Upper lobe of right lung (tissue), 1 donor: Measurements from ENCODE around the gene CBR3. TPM values are rescaled to one million over a fixed set of nuclear protein-coding genes. Genes with fewer than 3 reads are reported as not detected.
A peak's percentile ranks its signal among the peaks of the same experiment; 100 is the strongest.

Experiments
- ATAC-seq: fragments of 200-7000 bp; cut with Tn5 transposase; one replicate; pipeline ENCODE4 v1.9.1; 2020; ENCODE audit warnings: mild to moderate bottlenecking, moderate library complexity
- DNase-seq: peaks from one replicate; pipeline ENCODE4 v3.0.0-alpha.2; 2020
- H3K27ac ChIP-seq: fragments of 200-600 bp; one replicate; pipeline ENCODE4 v1.8.0; 2022
- H3K27me3 ChIP-seq: fragments of 200-600 bp; one replicate; pipeline ENCODE4 v1.8.0; 2022; ENCODE audit warnings: mild to moderate bottlenecking
- H3K36me3 ChIP-seq: fragments of 200-600 bp; one replicate; pipeline ENCODE4 v1.8.0; 2022
- H3K4me1 ChIP-seq: fragments of 200-600 bp; one replicate; pipeline ENCODE4 v1.8.0; 2022
- H3K4me3 ChIP-seq: fragments of 200-600 bp; one replicate; pipeline ENCODE4 v1.8.0; 2022; ENCODE audit warnings: mild to moderate bottlenecking
- H3K9me3 ChIP-seq: fragments of 200-600 bp; one replicate; pipeline ENCODE4 v1.8.0; 2022
- intact Hi-C: fragments of 100-400 bp; cut with DNase I; formaldehyde crosslinking; loops from one replicate; pipeline ENCODE4 v1.11.0; 2022
- total RNA-seq: library from RNA; stranded (reverse); fragmentation: NEBNext Ultra II Directional; extraction: Animal tissue kit (Norgen Biotek cat#: 25700); gene quantifications from one replicate; pipeline ENCODE4 v1.2.1, GENCODE V29; 2021
- TF ChIP-seq, protein P1 (sequence below): fragments of 200-600 bp; IDR thresholded peaks from one replicate; pipeline ENCODE4 v1.8.0; 2022; ENCODE audit warnings: antibody characterized with exemption
- donor health status: DM: no; HTN: yes; CAD: no; lungs with severe emphysema.

Gene CBR3
- total RNA-seq, 1 donor from 2014 or later: 4.1 TPM

DNA sequence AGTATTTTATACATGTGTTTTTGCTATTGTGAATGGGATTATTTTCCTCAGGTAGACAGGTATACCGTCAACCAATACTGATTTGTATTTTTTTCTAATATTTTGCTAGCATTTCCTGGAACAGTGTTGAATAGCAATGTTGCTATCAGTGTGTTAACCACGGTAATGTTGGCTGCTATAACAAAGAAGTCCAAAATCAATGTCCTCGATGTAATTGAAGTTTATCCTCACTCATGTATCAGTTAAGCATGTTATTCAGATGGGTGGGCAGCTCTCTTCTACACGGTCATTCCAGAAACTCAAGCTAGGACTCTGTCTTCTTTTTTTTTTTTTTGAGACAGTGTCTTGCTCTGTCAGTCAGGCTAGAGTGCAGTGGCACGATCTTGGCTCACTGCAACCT, 46.1 kb downstream of the CBR3 start:
- no peaks in the 10 kb centered on the region for H3K36me3 ChIP-seq
- ATAC-seq (no peak), DNase-seq (no peak)
- no peaks in the 10 kb centered on the region for H3K27me3 ChIP-seq
- no peak overlapping the region for H3K4me3 ChIP-seq
- no peaks in the 10 kb centered on the region for H3K4me1 ChIP-seq
- intact Hi-C loops: no loop called here
- TF ChIP-seq, protein P1, sequence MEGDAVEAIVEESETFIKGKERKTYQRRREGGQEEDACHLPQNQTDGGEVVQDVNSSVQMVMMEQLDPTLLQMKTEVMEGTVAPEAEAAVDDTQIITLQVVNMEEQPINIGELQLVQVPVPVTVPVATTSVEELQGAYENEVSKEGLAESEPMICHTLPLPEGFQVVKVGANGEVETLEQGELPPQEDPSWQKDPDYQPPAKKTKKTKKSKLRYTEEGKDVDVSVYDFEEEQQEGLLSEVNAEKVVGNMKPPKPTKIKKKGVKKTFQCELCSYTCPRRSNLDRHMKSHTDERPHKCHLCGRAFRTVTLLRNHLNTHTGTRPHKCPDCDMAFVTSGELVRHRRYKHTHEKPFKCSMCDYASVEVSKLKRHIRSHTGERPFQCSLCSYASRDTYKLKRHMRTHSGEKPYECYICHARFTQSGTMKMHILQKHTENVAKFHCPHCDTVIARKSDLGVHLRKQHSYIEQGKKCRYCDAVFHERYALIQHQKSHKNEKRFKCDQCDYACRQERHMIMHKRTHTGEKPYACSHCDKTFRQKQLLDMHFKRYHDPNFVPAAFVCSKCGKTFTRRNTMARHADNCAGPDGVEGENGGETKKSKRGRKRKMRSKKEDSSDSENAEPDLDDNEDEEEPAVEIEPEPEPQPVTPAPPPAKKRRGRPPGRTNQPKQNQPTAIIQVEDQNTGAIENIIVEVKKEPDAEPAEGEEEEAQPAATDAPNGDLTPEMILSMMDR: no peak
- H3K9me3 ChIP-seq: no peaks in the 10 kb centered on the region
- H3K27ac ChIP-seq: no peak overlapping the region

DNA sequence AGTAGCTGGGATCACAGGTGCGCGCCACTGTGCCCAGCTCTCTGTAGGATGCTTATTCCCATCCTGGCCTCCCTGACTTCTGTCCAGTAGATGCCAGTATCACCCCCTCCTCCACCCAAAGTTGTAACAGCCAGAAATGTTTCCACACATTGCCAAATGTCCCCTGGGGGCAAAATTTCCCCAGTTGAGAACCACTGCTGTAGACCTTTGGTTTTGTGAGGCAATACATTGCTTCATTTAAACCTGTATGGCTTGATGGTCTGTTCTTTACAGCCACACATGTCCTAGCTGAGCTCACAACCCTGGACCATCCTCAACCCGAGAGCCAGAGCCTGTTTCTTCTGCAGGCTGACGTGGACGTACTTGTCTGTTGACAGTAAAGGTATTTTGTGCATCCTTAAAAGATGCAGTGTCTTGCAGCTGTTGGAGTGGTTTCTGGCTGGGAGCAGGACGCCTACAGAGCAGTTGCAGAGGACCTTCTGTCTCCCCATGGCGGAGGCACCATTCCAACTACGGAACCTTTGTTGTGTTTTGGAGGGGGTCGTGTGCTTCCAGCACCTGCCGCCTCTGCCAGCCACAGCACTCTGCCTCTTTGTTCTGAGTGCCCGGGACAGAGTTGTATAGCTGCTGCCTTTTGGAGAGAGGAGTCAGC, 48.4 kb downstream of the CBR3 start:
- Histone ChIP-seq H3K4me3 (no peak overlapping the region), H3K27ac (no peak overlapping the region), H3K36me3 (no peaks in the 10 kb centered on the region), H3K27me3 (no peaks in the 10 kb centered on the region), H3K4me1 (no peaks in the 10 kb centered on the region), H3K9me3 (no peaks in the 10 kb centered on the region)
- DNase-seq (no peak), ATAC-seq (no peak)
- intact Hi-C loops: no loop called here
- TF ChIP-seq, protein P1: no peak

DNA sequence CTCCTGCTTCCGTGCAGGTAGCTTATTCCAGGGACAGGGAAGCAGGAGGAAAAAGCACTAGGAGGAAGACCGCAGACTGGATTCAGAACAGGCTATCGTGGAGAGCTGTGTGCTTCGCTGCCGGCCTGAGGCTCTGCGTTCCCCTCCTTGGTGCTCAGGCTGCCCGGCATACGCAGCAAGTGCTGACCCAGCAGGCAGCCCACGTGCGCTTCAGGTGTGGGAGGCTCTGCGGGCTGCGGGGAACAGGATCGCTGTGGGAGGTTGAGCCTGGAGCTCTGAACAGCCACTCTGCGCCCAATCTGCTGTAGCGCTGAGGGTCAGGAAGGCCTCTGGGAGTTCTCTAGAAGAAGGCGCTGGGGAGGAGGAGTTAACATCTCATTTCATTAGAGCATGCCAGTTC, 49.7 kb downstream of the CBR3 start:
- Histone ChIP-seq H3K27ac (no peak overlapping the region), H3K27me3 (no peaks in the 10 kb centered on the region), H3K4me1 (peaks cover 7% of the 10 kb centered on the region), H3K9me3 (no peaks in the 10 kb centered on the region), H3K4me3 (no peak overlapping the region), H3K36me3 (no peaks in the 10 kb centered on the region)
- DNase-seq (no peak), ATAC-seq (no peak)
- TF ChIP-seq, protein P1: no peak
- intact Hi-C loops: no loop called here

DNA sequence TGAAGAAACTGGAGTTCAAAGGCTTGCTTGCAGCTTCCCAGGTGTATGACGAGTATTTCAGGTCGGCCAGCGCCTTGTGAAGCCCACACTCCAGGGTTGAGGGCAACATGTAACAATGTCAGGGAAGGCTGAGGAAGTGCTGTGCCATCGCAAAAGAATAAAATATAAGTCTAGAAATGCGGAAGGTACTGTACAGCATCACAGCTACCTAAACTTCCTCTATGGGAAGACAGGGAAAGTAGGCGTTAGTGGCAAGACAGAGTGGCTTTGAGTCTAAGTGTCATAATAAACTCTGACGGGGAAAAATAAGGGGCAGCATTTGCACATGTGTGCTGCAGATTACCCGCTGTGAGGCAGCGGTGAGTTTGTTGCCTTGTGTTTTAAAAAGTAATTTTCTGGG, 50.6 kb downstream of the CBR3 start:
- ATAC-seq: peak; percentile 32
- intact Hi-C loops: no loop called here
- peaks cover 7% of the 10 kb centered on the region for H3K4me1 ChIP-seq
- H3K9me3 ChIP-seq: no peaks in the 10 kb centered on the region
- H3K27ac ChIP-seq: no peak overlapping the region
- TF ChIP-seq, protein P1: no peak
- no peak for DNase-seq
- no peaks in the 10 kb centered on the region for H3K36me3 ChIP-seq
- no peaks in the 10 kb centered on the region for H3K27me3 ChIP-seq
- H3K4me3 ChIP-seq: no peak overlapping the region

DNA sequence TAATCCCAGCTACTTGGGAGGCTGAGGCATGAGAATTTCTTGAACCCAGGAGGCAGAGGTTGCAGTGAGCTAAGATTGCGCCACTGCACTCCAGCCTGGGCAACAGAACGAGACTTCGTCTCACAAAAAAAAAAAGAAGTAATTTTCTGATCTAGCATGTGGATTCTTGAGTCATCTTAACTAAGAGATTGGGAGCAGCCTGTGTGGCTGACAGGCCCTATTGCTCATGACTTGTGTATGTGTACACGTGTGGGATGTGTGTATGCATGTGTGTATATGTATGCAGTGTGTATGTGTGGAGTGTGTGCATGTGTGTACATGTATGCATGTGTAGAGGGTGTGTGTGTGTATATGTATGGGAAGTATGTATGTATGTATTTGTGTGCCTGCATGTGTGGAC, 51.2 kb downstream of the CBR3 start:
- DNase-seq: no peak
- H3K4me1 ChIP-seq: peaks cover 7% of the 10 kb centered on the region

More for the DNA sequence above, 51.2 kb downstream of the CBR3 start:
- Histone ChIP-seq H3K4me3 (no peak overlapping the region), H3K36me3 (no peaks in the 10 kb centered on the region), H3K9me3 (no peaks in the 10 kb centered on the region), H3K27me3 (no peaks in the 10 kb centered on the region), H3K27ac (no peak overlapping the region)
- TF ChIP-seq, protein P1: no peak
- peak; percentile 5 for ATAC-seq
- intact Hi-C loops: no loop called here
